GM12892 (cell line): ENCODE results near the gene DGCR2.

Experiments
- POLR2A ChIP-seq: IDR thresholded peaks from 2 replicates; pipeline ENCODE4 v1.6.1; 2011; ENCODE audit warnings: low read depth, low read length, control low read depth
- POLR2AphosphoS5 ChIP-seq: IDR thresholded peaks from 2 replicates; pipeline ENCODE4 v1.6.1; 2011; ENCODE audit warnings: low read depth, low read length, control low read depth

DNA sequence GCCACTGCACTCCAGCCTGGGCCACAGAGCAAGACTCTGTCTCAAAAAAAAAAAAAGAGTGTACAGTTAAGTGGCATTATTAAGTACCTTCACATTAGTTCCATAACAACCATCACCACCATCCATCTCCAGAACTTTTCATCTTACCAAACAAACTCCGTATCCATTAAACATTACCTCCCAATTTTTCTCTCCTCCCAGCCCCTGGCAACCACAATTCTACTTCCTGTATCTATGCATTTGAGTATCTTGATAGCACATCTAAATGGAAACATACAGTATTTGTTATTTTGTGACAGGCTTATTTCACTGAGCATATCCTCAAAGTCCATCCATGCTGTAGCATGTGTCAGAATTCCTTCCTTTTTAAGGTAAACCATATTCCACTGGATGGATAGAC is 46.8 kb downstream of the DGCR2 start:
- TF ChIP-seq POLR2A (no peak), POLR2AphosphoS5 (no peak)
